CD14-positive monocyte (primary cell): ENCODE data around the gene MMP19. TPM values are rescaled to one million over a fixed set of nuclear protein-coding genes. Genes with fewer than 3 reads are reported as not detected.

ENCODE experiments used
- DNase-seq, 3 donors: peaks; one replicate each; pipeline ENCODE4 v3.0.0-alpha.2; 2011 to 2022
- H2AFZ ChIP-seq: 2 replicates; pipeline ENCODE4 v1.6.0; 2012; ENCODE audit warnings: mild to moderate bottlenecking, low read depth, low read length, inconsistent platforms; ENCODE audit not compliant: insufficient read depth, poor library complexity, severe bottlenecking
- H3K27ac ChIP-seq, 2 donors: 1 replicate in 1 of 2; 2 replicates in 1 of 2; pipeline ENCODE4 v1.5.1; 2012 to 2013; ENCODE audit warnings: low read length in 2 of 2, control low read depth in 1 of 2, inconsistent platforms in 1 of 2, low read depth in 1 of 2, mild to moderate bottlenecking in 1 of 2
- H3K27me3 ChIP-seq, 2 donors: one replicate each; pipeline versions ENCODE4 v1.6.0 to v1.6.1; 2011 to 2013; ENCODE audit warnings: low read length in 2 of 2; ENCODE audit not compliant: control insufficient read depth in 2 of 2, insufficient read depth in 2 of 2
- H3K36me3 ChIP-seq, 2 donors: replicated peaks in 1 of 2; 1 replicate in 1 of 2; 2 replicates in 1 of 2; pipeline versions ENCODE4 v1.5.1 to v1.6.1; 2012 to 2013; ENCODE audit warnings: low read length in 2 of 2, control low read depth in 1 of 2, inconsistent platforms in 1 of 2, mild to moderate bottlenecking in 1 of 2; ENCODE audit not compliant: insufficient read depth in 2 of 2, control insufficient read depth in 1 of 2
- H3K4me1 ChIP-seq, 2 donors: 1 replicate in 1 of 2; 2 replicates in 1 of 2; pipeline versions ENCODE4 v1.5.1 to v1.6.1; 2012 to 2013; ENCODE audit warnings: low read length in 2 of 2, control low read depth in 1 of 2, inconsistent platforms in 1 of 2, mild to moderate bottlenecking in 1 of 2, moderate library complexity in 1 of 2; ENCODE audit not compliant: insufficient read depth in 2 of 2, control insufficient read depth in 1 of 2
- H3K4me2 ChIP-seq: replicated peaks from 2 replicates; pipeline ENCODE3; 2012; ENCODE audit warnings: low read length, moderate library complexity, mild to moderate bottlenecking; ENCODE audit not compliant: poor library complexity, severe bottlenecking; ENCODE audit errors: extremely low read depth
- H3K4me3 ChIP-seq, 3 experiments: fragments of 200-600 bp in 1 of 3; sonication (generic) in 1 of 3; replicated peaks in 1 of 3; 1 replicate in 2 of 3; 2 replicates in 1 of 3; pipeline ENCODE4 v1.5.1; 2011 to 2013; ENCODE audit warnings: low read length in 3 of 3, mild to moderate bottlenecking in 3 of 3, control low read depth in 2 of 3, low read depth in 2 of 3, inconsistent platforms in 1 of 3, moderate library complexity in 1 of 3
- H3K79me2 ChIP-seq: 2 replicates; pipeline ENCODE4 v1.6.0; 2012; ENCODE audit warnings: mild to moderate bottlenecking, control low read depth, inconsistent platforms, low read length, moderate library complexity; ENCODE audit not compliant: insufficient read depth
- H3K9ac ChIP-seq: 2 replicates; pipeline ENCODE4 v1.6.0; 2017; ENCODE audit warnings: low read length, mild to moderate bottlenecking; ENCODE audit not compliant: insufficient read depth, poor library complexity, severe bottlenecking
- H3K9me3 ChIP-seq, 2 donors: replicated peaks in 1 of 2; 1 replicate in 1 of 2; 2 replicates in 1 of 2; pipeline versions ENCODE4 v1.5.1 to v1.6.1; 2012 to 2013; ENCODE audit warnings: low read length in 2 of 2, control low read depth in 1 of 2; ENCODE audit not compliant: control insufficient read depth in 1 of 2, insufficient read depth in 1 of 2
- H4K20me1 ChIP-seq: 2 replicates; pipeline ENCODE4 v1.6.0; 2012; ENCODE audit warnings: mild to moderate bottlenecking, low read length, control low read depth, moderate library complexity; ENCODE audit not compliant: insufficient read depth
- H3K27ac Mint-ChIP-seq, 7 donors: one replicate each; pipeline ENCODE4 v1.8.0; 2020; ENCODE audit warnings: mild to moderate bottlenecking in 7 of 7, mixed read lengths in 7 of 7, moderate library complexity in 6 of 7, inconsistent platforms in 2 of 7
- H3K27me3 Mint-ChIP-seq, 3 donors: one replicate each; pipeline ENCODE4 v1.8.0; 2021 to 2022; ENCODE audit warnings: low read depth in 3 of 3, mild to moderate bottlenecking in 3 of 3, mixed read lengths in 3 of 3, moderate library complexity in 3 of 3, inconsistent platforms in 1 of 3
- H3K36me3 Mint-ChIP-seq, 2 donors: one replicate each; pipeline ENCODE4 v1.8.0; 2020; ENCODE audit warnings: mixed read lengths in 2 of 2, inconsistent platforms in 1 of 2, mild to moderate bottlenecking in 1 of 2
- H3K4me1 Mint-ChIP-seq: one replicate; pipeline ENCODE4 v1.8.0; 2020; ENCODE audit warnings: mild to moderate bottlenecking, mixed read lengths
- H3K4me3 Mint-ChIP-seq, 2 donors: one replicate each; pipeline ENCODE4 v1.8.0; 2020; ENCODE audit warnings: mild to moderate bottlenecking in 2 of 2, mixed read lengths in 2 of 2, moderate library complexity in 1 of 2
- H3K9me3 Mint-ChIP-seq, 7 donors: one replicate each; pipeline ENCODE4 v1.8.0; 2020 to 2022; ENCODE audit warnings: mixed read lengths in 7 of 7, mild to moderate bottlenecking in 6 of 7, moderate library complexity in 6 of 7, inconsistent platforms in 2 of 7
- CTCF ChIP-seq: fragments of 200-600 bp; IDR thresholded peaks from one replicate; pipeline ENCODE4 v1.8.0; 2022; ENCODE audit warnings: antibody characterized with exemption, mild to moderate bottlenecking
- WGBS: methylation state at CpG from one replicate; pipeline ENCODE4 v1.1.5; 2013; ENCODE audit warnings: missing lambda C conversion rate; ENCODE audit not compliant: insufficient coverage; 5-methylcytosine and 5-hydroxymethylcytosine counted together
- intact Hi-C, 2 donors: fragments of 100-400 bp; cut with micrococcal nuclease; formaldehyde crosslinking; loops; one replicate each; pipeline versions ENCODE4 v1.15.0 to v1.15.1; 2023
- polyA plus RNA-seq, 3 donors: library from polyadenylated mRNA; depleted of rRNA in 1 of 3; unstranded in 2 of 3; stranded (reverse) in 1 of 3; fragments of 300-500 nt in 2 of 3; fragments of >200 nt in 1 of 3; fragmentation: Illumina TruSeq in 2 of 3; gene quantifications; 1 replicate in 2 of 3; 2 replicates in 1 of 3; pipeline ENCODE4 v1.2.3, GENCODE V29; 2012 to 2021

MMP19 gene
- polyA plus RNA-seq, 3 donors = 0.81 to 2.8 (median 1.0) TPM

GRCh38 chr12:55806982-55807381, 35.8 kb downstream of the MMP19 start:
- WGBS = no CpG with 5 or more reads among the region's 8 CpGs
- DNase-seq = no peak

DNA sequence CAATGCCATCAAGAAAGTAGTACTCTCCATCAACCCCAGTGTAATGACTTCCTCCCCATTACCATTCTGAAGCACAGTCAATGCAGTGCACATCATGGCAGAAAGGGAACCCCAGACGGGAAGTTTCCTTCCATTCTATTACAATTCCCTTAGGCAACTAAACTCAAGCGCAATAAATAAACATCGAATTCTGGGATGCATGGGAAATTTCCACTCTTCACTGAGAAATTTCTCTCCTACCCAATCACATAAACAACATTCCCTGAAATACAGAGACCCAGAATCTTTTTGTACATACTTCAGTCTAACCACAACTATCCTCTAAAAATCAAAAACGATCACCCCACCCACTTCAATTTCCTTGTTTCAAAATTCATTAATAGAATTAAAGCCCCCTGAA, 45.2 kb downstream of the MMP19 start:
- WGBS = 85% methylated on average over 3 of the region's 4 CpGs
- no peak for DNase-seq
- Mint-ChIP-seq H3K36me3 (peaks cover 76 to 92% of the 10 kb centered on the region in 2 donors), H3K27ac (peak overlapping the region in 1 of 7 donors; percentile 0), H3K4me3 (no peak overlapping the region), H3K9me3 (no peaks in the 10 kb centered on the region), H3K27me3 (peaks cover 0 to 2% (median 0%) of the 10 kb centered on the region in 3 donors), H3K4me1 (no peaks in the 10 kb centered on the region)
- Histone ChIP-seq H3K79me2 (peaks cover 21% of the 10 kb centered on the region), H3K9me3 (no peaks in the 10 kb centered on the region), H3K27me3 (no peaks in the 10 kb centered on the region), H3K4me3 (no peak overlapping the region), H3K4me1 (no peaks in the 10 kb centered on the region), H2AFZ (no peak overlapping the region), H3K27ac (no peak overlapping the region), H3K9ac (no peak overlapping the region), H4K20me1 (peaks cover 45% of the 10 kb centered on the region), H3K4me2 (no peak overlapping the region), H3K36me3 (peaks cover 92 to 100% of the 10 kb centered on the region in 2 donors)
- no peak for TF ChIP-seq CTCF
- intact Hi-C loops = no loop called here

More at GRCh38 chr12:55806982-55807381, 35.8 kb downstream of the MMP19 start:
- Histone ChIP-seq H3K27me3 (no peaks in the 10 kb centered on the region), H3K9ac (no peak overlapping the region), H3K4me2 (no peak overlapping the region), H3K4me1 (no peaks in the 10 kb centered on the region), H2AFZ (no peak overlapping the region), H3K27ac (no peak overlapping the region), H3K9me3 (no peaks in the 10 kb centered on the region), H3K79me2 (peaks cover 94% of the 10 kb centered on the region), H3K36me3 (peaks cover 36 to 65% of the 10 kb centered on the region in 2 donors), H4K20me1 (peaks cover 93% of the 10 kb centered on the region), H3K4me3 (no peak overlapping the region)
- Mint-ChIP-seq H3K36me3 (peaks cover 45 to 68% of the 10 kb centered on the region in 2 donors), H3K4me1 (peaks cover 2% of the 10 kb centered on the region), H3K27me3 (no peaks in the 10 kb centered on the region), H3K9me3 (no peaks in the 10 kb centered on the region), H3K27ac (peak overlapping the region in 1 of 7 donors; percentile 26), H3K4me3 (no peak overlapping the region)
- no peak for TF ChIP-seq CTCF
- intact Hi-C loops = no loop called here
